Measurements from ENCODE around the gene PPIAL4G.
"Not testable (repeated sequence)": the region's sequence is repeated elsewhere in the genome, so short reads cannot be mapped to it uniquely, and the experiment has no call there.

Gene PPIAL4G

DNA sequence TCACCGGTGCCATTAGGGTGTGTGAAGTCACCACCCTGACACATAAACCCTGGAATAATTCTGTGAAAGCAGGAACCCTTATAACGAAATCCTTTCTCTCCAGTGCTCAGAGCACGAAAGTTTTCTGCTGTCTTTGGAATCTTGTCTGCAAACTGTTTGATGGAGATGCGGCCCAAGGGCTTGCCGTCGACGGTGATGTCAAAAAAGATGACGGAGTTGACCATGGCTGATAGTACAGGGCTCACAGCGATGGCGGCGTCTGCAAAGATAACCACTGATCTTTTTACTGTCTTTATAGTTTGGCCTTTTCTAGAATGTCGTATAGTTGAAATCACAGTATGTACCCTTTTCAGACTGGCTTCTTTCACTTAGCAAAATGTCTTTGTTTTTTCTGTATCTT, at the start of gene PPIAL4G:
Gene PPIAL4G (minus strand): TSS at position 274 of the 400 bp plus-strand sequence. CDS start 50 bp downstream, at position 224.
- not testable (repeated sequence) for DNase-seq

DNA sequence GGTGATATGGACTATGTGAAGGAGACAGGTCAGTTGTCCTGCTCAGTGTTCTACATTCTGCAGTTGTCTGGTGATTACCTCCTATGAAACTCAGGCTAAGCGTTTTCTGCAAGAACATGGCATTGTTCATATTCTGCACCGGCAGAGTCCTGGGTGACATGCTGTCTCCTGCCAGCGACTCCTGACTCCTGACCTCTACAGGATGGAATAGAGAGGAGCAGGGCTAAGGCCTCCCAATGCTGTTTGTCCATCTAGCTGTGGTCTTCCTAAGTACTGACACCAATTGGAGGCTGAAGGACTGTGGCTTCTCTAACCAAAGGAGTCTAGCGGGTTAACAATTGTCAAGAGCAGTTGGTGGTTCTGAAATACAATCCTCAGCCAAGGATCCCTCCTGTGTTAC, 49.1 kb upstream of the PPIAL4G start:
- not testable (repeated sequence) for DNase-seq

DNA sequence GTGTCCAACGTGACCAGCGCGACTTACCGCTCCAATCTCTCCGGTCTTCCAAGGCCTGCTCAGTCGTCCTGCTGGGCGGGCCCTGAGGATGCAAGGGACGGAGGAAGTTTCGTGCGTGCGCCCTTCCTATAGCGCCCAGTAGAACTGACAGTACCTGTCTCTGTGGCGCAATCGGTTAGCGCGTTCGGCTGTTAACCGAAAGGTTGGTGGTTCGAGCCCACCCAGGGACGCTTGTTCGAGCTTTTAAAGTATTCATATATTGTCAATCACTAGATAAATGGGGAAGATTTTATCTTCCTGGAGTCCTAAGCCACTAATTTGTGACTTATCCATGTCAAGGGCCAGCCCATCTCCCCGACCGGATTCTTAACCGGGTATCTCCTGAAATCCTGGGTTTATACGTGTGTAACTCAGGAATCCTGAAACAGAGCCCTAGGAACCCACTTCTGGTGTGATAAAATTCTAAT, 46.0 kb upstream of the PPIAL4G start:
- DNase-seq, result peak; percentile 77

DNA sequence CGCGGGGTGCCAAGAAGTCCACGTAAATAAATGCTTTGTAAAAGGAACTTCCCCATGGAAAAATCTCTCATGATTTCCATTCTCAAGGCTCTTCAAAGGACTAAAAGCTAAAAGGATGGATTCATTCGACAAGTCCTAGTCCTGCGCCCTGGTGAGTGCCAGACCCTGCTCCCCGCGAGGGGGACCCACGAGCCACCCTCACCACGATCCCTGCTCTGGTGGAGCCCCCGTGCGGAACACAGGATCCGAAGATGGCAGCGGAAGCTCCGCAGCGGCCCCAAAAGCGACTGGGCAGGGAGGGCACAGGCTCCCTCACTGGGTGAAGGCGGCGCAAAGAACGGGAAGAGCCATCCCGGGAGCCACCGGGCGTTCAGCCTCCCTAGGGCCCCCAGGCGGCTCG, 45.5 kb upstream of the PPIAL4G start:
- DNase-seq, result not testable (repeated sequence)

DNA sequence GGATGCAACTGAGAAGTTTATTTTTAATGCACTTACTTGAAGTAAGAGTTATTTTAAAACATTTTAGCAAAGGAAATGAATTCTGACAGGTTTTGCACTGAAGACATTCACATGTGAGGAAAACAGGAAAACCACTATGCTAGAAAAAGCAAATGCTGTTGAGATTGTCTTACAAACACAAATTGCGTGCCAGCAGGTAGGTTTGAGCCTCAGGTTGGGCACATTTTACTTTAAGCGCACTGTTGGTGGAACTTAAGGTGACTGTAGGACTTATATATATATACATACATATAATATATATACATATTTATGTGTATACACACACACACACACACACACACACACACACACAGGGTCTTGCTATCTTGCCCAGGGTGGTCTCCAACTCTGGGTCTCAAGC, 43.5 kb upstream of the PPIAL4G start:
- DNase-seq, result not testable (repeated sequence)

DNA sequence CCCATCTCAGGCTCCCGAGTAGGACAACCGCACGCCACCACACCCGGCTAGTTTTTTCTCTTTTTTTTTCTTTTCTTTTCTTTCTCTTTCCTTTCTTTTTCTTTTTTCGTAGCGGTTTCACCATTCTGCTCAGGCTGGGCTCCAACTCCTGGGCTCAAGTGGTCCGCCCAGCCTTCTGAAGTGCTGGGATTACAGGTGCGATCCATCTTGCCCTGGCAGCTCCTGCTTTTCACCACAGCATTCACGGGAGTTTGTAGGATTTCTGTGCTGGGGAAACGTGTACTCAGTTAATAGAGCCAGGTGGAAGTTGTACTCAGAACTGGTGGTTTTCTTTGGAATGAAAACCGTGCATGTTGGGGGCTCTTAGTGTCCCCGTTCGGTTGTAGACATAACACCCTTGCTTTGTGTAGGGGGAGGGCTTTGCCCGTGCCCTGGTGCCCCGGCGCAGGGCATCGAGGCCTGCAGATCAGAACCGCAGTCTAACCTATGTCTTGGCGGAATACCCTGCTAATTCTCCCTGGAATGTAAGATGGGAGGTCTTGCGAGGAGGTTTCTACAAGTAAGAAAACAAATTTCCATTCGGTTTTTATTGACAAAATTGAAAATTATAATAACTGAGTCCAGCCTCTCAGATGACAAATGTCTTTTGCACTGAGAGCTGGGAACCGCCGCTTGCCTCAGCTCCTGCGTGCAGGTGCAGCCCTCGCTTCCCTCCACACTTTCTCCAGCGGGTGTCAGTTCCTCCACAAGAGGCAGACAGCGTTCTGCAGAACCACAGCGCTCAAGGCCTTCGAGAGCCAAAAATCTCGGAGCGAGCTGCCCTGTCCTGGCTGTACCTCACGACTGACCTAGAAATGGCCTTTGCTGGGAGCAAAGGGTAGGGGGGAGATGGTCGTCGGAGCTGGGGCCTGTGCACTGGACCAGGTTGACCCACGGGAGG, 40.4 kb upstream of the PPIAL4G start:
- DNase-seq, result not testable (repeated sequence)

DNA sequence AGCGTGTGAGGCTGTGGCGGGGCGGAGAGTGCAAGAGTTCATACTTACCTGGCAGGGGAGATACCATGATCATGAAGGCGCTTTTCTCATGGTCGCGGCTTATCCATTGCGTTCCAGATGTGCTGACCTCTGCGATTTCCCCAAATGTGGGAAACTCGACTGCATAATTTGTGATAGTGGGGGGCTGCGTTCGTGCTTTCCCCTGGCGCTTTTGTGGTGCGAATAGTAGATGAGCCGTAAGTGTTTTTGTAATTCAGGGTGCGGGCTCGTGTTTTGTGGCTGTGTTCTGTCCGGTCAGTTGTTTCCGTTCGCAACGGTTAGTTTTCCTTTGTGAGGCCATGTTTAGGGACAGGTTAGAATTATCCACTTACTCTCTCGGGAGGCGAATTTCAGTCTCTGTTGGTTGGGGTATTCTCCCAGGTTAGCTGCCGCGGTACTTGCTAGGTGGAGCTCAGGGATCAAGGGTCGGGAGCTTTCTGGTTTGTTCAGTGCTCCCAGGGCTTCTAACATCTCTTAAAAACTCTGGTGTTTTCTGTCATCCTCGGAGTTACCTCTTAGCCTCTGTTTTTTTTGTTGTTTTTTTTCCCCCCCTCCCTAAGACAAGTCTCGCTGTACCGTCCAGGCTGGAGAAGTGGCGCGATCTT, 39.6 kb upstream of the PPIAL4G start:
- peak; percentile 99 for DNase-seq

DNA sequence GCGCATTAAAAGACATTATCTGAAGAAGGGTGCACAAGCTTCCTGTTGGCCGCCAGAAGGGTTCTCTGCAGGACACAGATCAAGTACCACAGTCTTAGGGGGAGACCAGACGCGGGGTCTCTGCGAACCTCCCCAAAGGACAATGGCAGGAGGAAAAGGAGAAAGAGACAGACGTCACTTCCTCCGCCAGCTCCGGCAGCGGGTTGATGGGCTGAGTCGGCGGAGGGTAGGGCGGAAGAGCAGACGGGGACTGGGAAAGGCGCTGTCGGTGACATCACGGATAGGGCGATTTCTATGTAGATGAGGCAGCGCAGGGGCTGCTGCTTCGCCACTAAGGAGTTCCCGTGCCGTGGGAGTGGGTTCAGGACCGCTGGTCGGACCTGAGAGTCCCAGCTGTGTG, 39.0 kb upstream of the PPIAL4G start:
- DNase-seq, result peak; percentile 99

DNA sequence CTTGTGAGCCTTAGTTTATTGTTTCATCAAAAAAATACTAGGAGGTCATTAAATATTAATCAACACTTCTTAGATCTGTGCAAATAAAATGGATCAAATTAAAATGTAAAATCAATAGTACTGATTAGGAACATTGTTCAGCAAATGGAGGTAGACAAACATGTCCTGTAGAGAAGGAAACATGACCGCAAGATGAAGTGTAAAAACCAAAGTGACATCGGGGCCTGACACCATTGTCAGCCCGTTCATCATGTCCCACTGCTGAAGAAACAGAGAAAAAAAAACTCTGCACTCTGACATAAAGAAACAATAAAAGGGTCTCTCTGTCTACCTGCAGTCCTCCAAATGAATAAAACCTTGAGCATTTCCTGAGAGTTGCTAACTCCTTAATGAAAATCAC, 31.2 kb upstream of the PPIAL4G start:
- DNase-seq, result not testable (repeated sequence)

DNA sequence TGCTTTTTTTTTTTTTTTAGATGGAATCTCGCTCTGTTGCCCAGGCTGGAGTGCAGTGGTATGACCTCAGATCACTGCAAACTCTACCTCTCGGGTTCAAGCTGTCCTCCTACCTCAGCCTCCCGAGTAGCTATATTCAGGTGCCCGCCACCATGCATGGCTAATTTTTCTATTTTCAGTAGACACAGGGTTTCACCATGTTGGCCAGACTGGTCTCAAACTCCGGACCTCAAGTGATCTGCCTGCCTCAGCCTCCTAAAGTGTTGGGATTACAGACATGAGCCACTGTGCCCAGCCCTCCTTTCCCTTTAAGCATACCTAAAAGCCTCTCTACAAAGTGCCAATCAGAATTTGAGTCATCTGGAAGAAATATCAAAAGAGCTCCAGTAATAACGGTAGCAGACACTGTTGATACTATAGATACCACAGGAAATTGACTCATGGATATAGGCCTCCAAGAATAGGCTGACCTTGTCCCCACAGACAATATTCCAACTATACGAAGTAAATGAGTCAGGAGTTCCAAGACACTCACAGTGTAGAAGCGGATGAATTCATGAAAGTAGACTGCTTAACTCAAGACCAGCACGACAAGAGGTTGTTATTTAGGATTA, 29.6 kb upstream of the PPIAL4G start:
- not testable (repeated sequence) for DNase-seq

DNA sequence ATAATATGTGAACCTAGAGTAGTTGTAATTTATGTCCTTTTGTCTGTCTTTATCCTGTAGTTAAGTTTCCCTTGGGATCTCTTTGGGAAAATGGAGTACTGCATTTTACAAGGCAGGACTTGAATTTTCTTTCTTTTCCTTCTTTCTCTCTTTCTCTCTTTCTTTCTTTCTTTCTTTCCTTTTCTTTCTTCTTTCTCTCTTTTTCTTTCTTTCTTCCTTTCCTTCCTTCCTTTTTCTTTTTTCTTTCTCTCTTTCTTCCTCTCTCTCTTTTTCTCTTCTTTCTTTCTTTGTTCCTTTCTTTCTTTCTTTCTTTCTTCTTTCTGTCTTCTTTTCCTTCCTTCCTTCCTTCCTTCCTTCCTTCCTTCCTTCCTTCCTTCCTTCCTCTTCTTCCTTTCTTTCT, 10.8 kb upstream of the PPIAL4G start:
- DNase-seq, result not testable (repeated sequence)

DNA sequence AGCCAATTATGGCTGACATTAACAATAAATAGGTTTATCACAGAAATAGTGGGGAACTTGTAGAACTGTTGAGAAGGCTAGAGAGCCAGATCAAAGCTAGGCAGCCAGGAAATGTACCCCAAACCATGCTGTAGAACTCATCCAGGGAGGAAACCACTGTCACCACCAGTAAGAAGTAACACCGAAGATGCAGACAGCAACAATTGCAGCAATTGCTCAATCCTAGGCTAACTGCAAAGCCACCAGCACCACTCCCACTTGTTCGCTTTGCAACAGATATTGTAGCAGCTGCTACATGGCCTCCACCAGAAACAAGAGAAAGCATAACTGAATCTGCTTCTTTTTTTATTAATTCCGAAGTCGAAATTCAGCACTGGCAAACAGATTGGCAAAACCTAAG, 2.0 kb downstream of the PPIAL4G start:
- not testable (repeated sequence) for DNase-seq

DNA sequence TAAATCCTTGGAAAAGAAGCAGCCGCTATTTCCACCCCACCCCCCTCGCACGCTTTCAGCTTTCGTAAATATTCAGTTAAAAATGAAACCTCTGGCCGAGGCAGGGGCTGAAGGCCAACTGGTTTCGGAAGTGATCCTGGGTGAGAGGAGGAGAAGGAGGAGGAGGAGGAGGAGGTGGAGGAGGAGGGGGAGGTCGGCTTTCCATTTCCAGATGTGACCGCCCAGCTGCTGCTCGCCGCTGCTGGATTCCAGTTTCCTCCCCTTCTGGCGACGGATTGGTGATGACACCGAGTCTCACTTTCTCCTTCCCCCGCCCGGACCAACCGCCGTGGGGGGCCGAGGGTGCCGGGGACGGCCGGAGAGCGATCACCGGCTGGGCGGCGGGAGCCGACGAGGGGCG, 23.4 kb downstream of the PPIAL4G start:
- not testable (repeated sequence) for DNase-seq

DNA sequence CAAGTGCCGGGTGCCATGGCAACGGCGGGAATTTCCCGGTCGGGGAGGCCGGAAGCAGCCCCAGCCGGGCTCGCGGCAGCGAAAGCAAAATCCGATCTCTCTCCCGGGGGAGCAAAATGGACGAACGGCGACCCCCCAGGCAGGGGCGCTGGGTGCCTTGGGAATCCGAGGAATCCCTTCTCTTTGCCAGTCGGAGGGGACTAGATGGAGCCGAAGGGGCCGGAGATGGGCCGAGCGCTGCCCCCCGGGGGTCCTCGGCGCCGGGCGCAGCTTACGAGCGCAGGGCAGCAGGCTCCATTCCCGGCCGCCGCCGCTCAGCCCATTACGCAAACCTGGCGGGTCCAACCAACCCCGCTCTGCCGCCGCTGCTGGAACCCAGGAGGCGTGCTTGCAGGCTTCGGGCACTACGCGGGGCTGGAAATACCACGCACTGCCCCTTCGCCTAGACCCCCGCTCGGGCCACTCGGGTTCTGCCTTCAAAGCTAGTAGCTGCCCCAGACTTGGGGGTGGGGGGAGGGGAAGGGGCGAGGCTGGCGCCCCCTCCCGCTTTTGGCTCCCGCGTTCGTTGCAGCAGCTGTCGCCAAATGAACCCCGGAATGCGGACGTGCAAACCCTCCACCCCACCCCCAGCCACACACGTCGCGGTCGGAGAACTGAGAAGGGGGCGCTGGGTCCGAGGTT, 24.1 kb downstream of the PPIAL4G start:
- DNase-seq, result peak; percentile 61

DNA sequence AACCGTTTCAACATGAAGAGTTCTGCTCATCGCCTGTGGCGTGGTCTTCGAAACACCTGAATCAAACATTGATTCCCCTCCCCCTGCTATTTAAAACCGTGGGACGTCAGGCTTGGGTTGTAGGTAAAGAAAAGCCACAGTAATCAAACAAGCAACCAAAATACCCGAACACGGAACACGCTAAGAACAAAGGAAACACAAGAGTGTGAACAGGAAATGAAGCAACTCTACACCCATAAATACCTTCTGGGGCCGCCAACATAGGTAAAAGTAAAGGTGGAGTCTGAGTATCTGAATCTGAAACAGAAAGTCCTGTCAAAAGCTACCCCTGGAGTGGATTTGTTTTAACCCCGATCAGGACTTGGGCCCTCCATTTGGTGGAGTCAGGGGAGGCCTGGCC, 24.7 kb downstream of the PPIAL4G start:
- not testable (repeated sequence) for DNase-seq

DNA sequence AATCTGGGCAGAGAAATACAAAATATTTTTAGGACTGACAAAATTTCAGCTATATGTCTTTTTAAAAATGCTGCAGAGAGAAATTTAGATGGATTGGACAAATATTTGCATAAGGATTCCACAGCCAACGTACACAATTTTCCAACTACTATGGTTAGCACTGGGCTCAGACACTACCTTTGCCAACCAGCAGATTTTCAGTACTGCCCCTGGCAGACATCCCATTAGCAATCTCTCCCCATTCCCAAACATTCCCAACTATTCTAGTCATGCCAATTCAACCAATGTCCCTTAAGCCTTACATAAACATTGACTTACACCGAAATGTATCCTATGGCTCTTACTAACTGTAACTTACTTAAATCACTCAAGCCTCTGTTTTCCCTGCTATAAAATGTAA, 30.3 kb downstream of the PPIAL4G start:
- DNase-seq, result not testable (repeated sequence)

DNA sequence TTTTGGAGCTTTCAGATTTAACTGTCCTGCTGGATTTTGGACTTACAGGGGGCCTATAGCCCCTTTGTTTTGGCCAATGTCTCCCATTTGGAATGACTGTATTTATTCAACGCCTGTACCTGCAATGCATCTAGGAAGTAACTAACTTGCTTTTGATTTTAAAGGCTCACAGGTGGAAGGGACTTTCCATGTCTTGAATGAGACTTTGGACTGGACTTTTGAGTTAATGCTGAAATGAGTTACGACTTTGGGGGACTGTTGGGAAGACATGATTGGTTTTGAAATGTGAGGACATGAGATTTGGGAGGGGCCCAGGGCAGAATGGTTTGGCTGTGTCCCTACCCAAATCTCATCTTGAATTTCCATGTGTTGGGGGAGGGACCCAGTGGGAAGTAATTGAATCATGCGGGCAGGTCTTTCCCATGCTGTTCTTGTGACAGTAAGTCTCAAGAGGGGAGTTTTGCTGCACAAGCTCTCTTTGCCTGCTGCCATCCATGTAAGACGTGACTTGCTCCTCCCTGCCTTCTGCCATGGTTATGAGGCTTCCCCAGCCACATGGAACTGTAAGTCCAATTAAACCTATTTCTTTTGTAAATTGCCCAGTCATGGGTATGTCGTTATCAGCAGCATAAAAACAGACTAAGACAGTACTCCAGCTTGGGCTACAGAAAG, 43.3 kb downstream of the PPIAL4G start:
- not testable (repeated sequence) for DNase-seq

DNA sequence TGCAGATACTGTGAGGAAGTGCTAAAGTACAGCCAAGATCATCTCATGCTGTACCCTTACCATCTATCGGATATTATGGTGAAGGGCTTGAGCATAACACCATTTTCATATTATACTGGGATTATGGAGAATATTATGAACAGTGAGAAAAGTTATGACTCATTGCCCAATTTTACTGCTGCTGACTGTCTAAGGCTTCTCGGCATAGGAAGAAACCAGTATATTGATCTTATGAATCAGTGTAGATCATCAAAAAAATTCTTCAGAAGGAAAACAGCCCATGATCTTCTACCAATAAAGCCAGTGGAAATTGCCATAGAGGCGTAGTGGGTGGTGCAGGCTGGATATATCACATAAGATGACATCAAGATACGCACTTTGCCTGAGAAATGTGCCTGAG, 47.7 kb downstream of the PPIAL4G start:
- DNase-seq, result no peak

DNA sequence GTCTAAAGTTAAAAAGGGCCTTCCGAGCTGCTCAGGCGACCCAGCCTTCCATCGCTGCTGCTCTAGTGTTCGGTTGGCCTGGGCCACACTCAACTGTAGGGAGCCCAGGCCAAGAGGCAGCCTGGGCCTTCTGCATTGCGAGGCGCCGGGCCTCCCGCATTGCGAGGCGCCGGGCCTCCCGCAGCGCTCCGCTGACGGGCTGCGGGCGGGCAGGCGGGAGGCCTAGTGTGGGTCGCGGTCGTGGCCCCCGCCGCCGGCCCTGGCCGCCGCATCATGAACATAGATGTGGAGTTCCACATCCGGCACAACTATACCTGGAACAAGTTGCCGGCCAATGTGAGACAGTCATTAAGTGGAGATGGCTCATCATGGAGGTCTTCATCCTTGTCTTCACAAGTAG, 48.3 kb downstream of the PPIAL4G start:
- no peak for DNase-seq

DNA sequence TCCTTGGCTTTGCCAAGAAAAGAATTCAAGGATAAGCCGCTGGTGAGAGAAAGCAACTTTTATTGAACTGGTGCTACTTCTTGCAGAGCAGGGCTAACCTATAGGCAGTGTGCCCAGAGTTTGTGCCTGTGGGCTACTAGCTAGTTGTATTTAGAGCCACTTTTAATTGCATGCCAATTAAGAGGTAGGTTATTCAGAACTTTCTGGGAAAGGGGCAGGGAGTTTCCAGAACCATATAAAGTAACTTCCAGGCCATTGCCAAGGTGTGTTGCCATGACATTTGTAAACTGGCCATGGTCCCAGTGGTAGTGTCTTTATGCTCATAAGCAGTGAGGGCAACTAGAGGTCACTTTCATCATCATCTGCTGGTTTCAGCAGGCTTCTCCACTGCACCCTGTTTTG, 50.2 kb downstream of the PPIAL4G start:
- DNase-seq, result not testable (repeated sequence)
